ENCODE results near the gene CCDC184.
A peak's percentile ranks its signal among the peaks of the same experiment; 100 is the strongest.

The CCDC184 gene

GRCh38 chr12:48183876-48184548 lies 568 bp downstream of the CCDC184 start:
- no peaks in the 10 kb centered on the region for H3K27me3 ChIP-seq (ENCODE audit: control insufficient read depth, insufficient read depth, low read length)
- no peaks in the 10 kb centered on the region for H3K36me3 ChIP-seq (ENCODE audit: control insufficient read depth, insufficient read depth, low read length)
- H3K4me3 ChIP-seq (ENCODE audit: low read depth, low read length), result peak overlapping the region; percentile 87
- peaks cover 7% of the 10 kb centered on the region for H3K4me1 ChIP-seq
- no peak for TF ChIP-seq CTCF (IDR thresholded peaks at IDR 0.05)
- peak overlapping the region; percentile 93 for H3K4me2 ChIP-seq (ENCODE audit: low read length)
- H3K27ac ChIP-seq, result no peak overlapping the region
- no peaks in the 10 kb centered on the region for H3K79me2 ChIP-seq
- H3K9ac ChIP-seq, result no peak overlapping the region
- peak overlapping the region; percentile 79 for H2AFZ ChIP-seq
- no peaks in the 10 kb centered on the region for H3K9me3 ChIP-seq (ENCODE audit: control insufficient read depth, low read length)

GRCh38 chr12:48184549-48184922 lies 1.1 kb downstream of the CCDC184 start:
- Histone ChIP-seq H3K4me3 (ENCODE audit: low read depth, low read length) (peak overlapping the region; percentile 87), H3K27me3 (ENCODE audit: control insufficient read depth, insufficient read depth, low read length) (no peaks in the 10 kb centered on the region), H3K79me2 (no peaks in the 10 kb centered on the region), H2AFZ (peak overlapping the region; percentile 79), H3K9me3 (ENCODE audit: control insufficient read depth, low read length) (no peaks in the 10 kb centered on the region), H3K36me3 (ENCODE audit: control insufficient read depth, insufficient read depth, low read length) (no peaks in the 10 kb centered on the region), H3K27ac (peak overlapping the region; percentile 2), H3K4me2 (ENCODE audit: low read length) (peak overlapping the region; percentile 93), H3K9ac (no peak overlapping the region), H3K4me1 (peaks cover 7% of the 10 kb centered on the region)
- no peak for TF ChIP-seq CTCF (IDR thresholded peaks at IDR 0.05)

GRCh38 chr12:48185181-48185919 lies 1.9 kb downstream of the CCDC184 start:
- Histone ChIP-seq H3K4me2 (ENCODE audit: low read length) (peak overlapping the region; percentile 93), H3K4me3 (ENCODE audit: low read depth, low read length) (peak overlapping the region; percentile 87), H3K27ac (no peak overlapping the region), H2AFZ (peak overlapping the region; percentile 79), H3K27me3 (ENCODE audit: control insufficient read depth, insufficient read depth, low read length) (no peaks in the 10 kb centered on the region), H3K36me3 (ENCODE audit: control insufficient read depth, insufficient read depth, low read length) (no peaks in the 10 kb centered on the region), H3K79me2 (no peaks in the 10 kb centered on the region), H3K4me1 (peaks cover 7% of the 10 kb centered on the region), H3K9me3 (ENCODE audit: control insufficient read depth, low read length) (no peaks in the 10 kb centered on the region), H3K9ac (no peak overlapping the region)
- no peak for TF ChIP-seq CTCF (IDR thresholded peaks at IDR 0.05)

- TF ChIP-seq CTCF (IDR thresholded peaks at IDR 0.05), result no peak
- H3K4me2 ChIP-seq (ENCODE audit: low read length), result no peak overlapping the region
- no peak overlapping the region for H3K4me3 ChIP-seq (ENCODE audit: low read depth, low read length)
- no peaks in the 10 kb centered on the region for H3K27me3 ChIP-seq (ENCODE audit: control insufficient read depth, insufficient read depth, low read length)
- no peak overlapping the region for H2AFZ ChIP-seq
- H3K9me3 ChIP-seq (ENCODE audit: control insufficient read depth, low read length), result no peaks in the 10 kb centered on the region
- H3K27ac ChIP-seq, result no peak overlapping the region
- H3K4me1 ChIP-seq, result peaks cover 7% of the 10 kb centered on the region
- no peaks in the 10 kb centered on the region for H3K36me3 ChIP-seq (ENCODE audit: control insufficient read depth, insufficient read depth, low read length)
- no peak overlapping the region for H3K9ac ChIP-seq
- H3K79me2 ChIP-seq, result no peaks in the 10 kb centered on the region
Observed at GRCh38 chr12:48187916-48188695, 4.7 kb downstream of the CCDC184 start.
